DND-41 (cell line): ENCODE results near the gene SLC15A1.
"Not testable (repeated sequence)": the region's sequence is repeated elsewhere in the genome, so short reads cannot be mapped to it uniquely, and the experiment has no call there.

Experiments used
- ATAC-seq: fragments of 200-7000 bp; cut with Tn5 transposase; 3 replicates; pipeline ENCODE4 v1.9.1; 2021; ENCODE audit warnings: low read depth; ENCODE audit not compliant: insufficient read depth
- DNase-seq: peaks from one replicate; pipeline ENCODE4 v3.0.0-alpha.2; 2020
- H2AFZ ChIP-seq: 2 replicates; pipeline ENCODE4 v1.6.0; 2012; ENCODE audit warnings: low read depth, low read length
- H3K27ac ChIP-seq: 2 replicates; pipeline ENCODE4 v1.5.1; 2012; ENCODE audit warnings: low read length, inconsistent platforms
- H3K27me3 ChIP-seq: fragments of 200-600 bp; sonication (generic); 2 replicates; pipeline ENCODE4 v1.6.0; 2012; ENCODE audit warnings: low read length, mild to moderate bottlenecking, inconsistent platforms; ENCODE audit not compliant: insufficient read depth, poor library complexity
- H3K36me3 ChIP-seq: 2 replicates; pipeline ENCODE4 v1.5.1; 2012; ENCODE audit warnings: low read length, inconsistent platforms; ENCODE audit not compliant: insufficient read depth
- H3K4me1 ChIP-seq: 2 replicates; pipeline ENCODE4 v1.5.1; 2012; ENCODE audit warnings: mild to moderate bottlenecking, low read length; ENCODE audit not compliant: insufficient read depth
- H3K4me2 ChIP-seq: 2 replicates; pipeline ENCODE4 v1.6.0; 2012; ENCODE audit warnings: mild to moderate bottlenecking, moderate library complexity, low read length, inconsistent platforms; ENCODE audit not compliant: insufficient read depth
- H3K4me3 ChIP-seq, 2 experiments: fragments of 200-600 bp in 1 of 2; shearing (Covaris generic) in 1 of 2; 2 replicates each; pipeline ENCODE4 v1.5.1; 2012 to 2016; ENCODE audit warnings: inconsistent platforms in 2 of 2, low read length in 2 of 2, mild to moderate bottlenecking in 2 of 2, low read depth in 1 of 2, moderate library complexity in 1 of 2
- H3K79me2 ChIP-seq: 2 replicates; pipeline ENCODE4 v1.6.0; 2012; ENCODE audit warnings: low read length, inconsistent platforms; ENCODE audit not compliant: insufficient read depth
- H3K9ac ChIP-seq: 2 replicates; pipeline ENCODE4 v1.6.0; 2012; ENCODE audit warnings: low read depth, mild to moderate bottlenecking, inconsistent platforms, low read length, moderate library complexity
- H3K9me3 ChIP-seq: 2 replicates; pipeline ENCODE4 v1.5.1; 2012; ENCODE audit warnings: low read length, moderate library complexity, mild to moderate bottlenecking, inconsistent platforms; ENCODE audit not compliant: insufficient read depth, severe bottlenecking
- H4K20me1 ChIP-seq: 2 replicates; pipeline ENCODE4 v1.6.0; 2012; ENCODE audit warnings: low read length; ENCODE audit not compliant: insufficient read depth
- CTCF ChIP-seq: IDR thresholded peaks from 2 replicates; pipeline ENCODE4 v1.5.1; 2012; ENCODE audit warnings: borderline replicate concordance, low read length, moderate library complexity, mild to moderate bottlenecking; ENCODE audit not compliant: poor library complexity, severe bottlenecking; ENCODE audit errors: extremely low read depth
- EZH2 ChIP-seq: IDR thresholded peaks from 3 replicates; pipeline ENCODE4 v1.6.1; 2012; ENCODE audit warnings: borderline replicate concordance, low read depth, mild to moderate bottlenecking, moderate library complexity, low read length, inconsistent platforms; ENCODE audit not compliant: severe bottlenecking

The SLC15A1 gene

GRCh38 chr13:98648141-98648540, 104.3 kb downstream of the SLC15A1 start:
- H3K36me3 ChIP-seq, result no peaks in the 10 kb centered on the region
- H3K9me3 ChIP-seq, result no peaks in the 10 kb centered on the region
- no peak overlapping the region for H2AFZ ChIP-seq
- no peaks in the 10 kb centered on the region for H3K79me2 ChIP-seq
- H3K4me2 ChIP-seq, result no peak overlapping the region
- no peak overlapping the region for H3K4me3 ChIP-seq
- no peaks in the 10 kb centered on the region for H3K4me1 ChIP-seq
- no peak overlapping the region for H3K9ac ChIP-seq
- TF ChIP-seq CTCF, result no peak
- TF ChIP-seq EZH2, result no peak
- no peak overlapping the region for H3K27ac ChIP-seq
- ATAC-seq (no peak), DNase-seq (no peak)
- no peaks in the 10 kb centered on the region for H4K20me1 ChIP-seq
- H3K27me3 ChIP-seq, result peaks cover 19% of the 10 kb centered on the region

DNA sequence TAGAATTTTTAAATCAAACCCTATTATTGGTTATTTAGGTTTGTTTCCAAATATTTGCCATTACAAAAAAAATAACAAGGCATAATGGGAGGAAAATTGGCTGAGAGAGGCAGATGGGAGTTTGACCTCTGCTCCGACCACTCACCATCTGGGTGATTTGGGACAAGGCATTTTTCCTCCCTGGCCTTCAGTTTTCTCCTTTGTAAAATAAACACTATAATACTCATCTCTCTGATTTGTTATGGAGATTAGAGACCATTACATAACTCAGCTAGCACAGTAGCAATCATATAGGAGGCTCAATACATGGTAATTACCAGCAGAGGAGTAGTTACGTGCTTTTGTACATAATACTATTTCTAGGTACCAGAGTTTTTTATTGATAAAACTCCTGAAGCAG, 105.4 kb downstream of the SLC15A1 start:
- Histone ChIP-seq H3K36me3 (no peaks in the 10 kb centered on the region), H3K4me3 (no peak overlapping the region), H3K4me1 (no peaks in the 10 kb centered on the region), H3K4me2 (no peak overlapping the region), H3K9me3 (no peaks in the 10 kb centered on the region), H3K9ac (no peak overlapping the region), H3K27ac (no peak overlapping the region), H3K79me2 (no peaks in the 10 kb centered on the region), H2AFZ (no peak overlapping the region), H4K20me1 (no peaks in the 10 kb centered on the region), H3K27me3 (peaks cover 15% of the 10 kb centered on the region)
- no peak for TF ChIP-seq EZH2
- no peak for TF ChIP-seq CTCF
- DNase-seq (no peak), ATAC-seq (no peak)

DNA sequence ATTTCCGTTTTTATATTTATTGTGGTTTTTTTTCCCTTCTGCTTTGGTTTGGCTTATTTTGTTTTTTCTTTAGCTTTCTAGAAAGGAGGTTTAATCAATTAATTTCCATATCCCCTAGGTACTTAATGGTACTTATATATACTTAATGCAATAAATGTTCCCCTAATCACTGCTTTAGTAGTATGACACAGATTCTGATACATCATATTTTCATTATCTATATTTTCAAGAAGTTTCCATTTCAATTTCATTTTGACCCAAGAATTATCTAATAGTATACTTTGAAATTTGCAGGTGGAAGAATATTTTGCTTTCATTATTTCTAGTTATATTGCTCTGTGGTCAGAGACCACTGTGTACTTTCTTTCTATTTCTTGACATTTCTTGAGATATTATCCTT, 109.0 kb downstream of the SLC15A1 start:
- Histone ChIP-seq H3K9ac (no peak overlapping the region), H3K9me3 (no peaks in the 10 kb centered on the region), H3K27me3 (peaks cover 11% of the 10 kb centered on the region), H2AFZ (no peak overlapping the region), H3K4me2 (no peak overlapping the region), H3K36me3 (no peaks in the 10 kb centered on the region), H3K79me2 (no peaks in the 10 kb centered on the region), H3K4me1 (no peaks in the 10 kb centered on the region), H3K27ac (no peak overlapping the region), H4K20me1 (no peaks in the 10 kb centered on the region), H3K4me3 (no peak overlapping the region)
- no peak for TF ChIP-seq EZH2
- TF ChIP-seq CTCF, result no peak
- ATAC-seq, result no peak
- DNase-seq, result no peak

DNA sequence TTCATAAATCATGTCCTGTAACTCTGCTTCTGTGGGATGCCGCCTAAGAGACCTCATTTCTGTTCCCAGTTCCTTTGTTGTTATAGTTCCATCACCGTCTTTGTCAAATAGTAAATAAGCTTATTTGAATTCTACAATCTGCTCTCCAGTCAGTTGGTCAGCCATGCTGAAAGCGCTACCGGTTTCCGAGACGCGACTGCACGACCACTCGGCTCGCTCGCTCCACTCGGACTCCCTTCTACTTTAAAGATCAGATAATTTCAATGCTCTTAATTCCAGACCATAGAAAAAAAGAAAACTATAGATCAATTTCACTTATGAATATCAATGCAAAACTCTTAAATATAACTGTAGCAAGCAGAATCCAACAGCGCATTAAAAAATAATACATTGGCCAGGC, 111.4 kb downstream of the SLC15A1 start:
- Histone ChIP-seq H2AFZ (no peak overlapping the region), H3K27me3 (peaks cover 10% of the 10 kb centered on the region), H3K79me2 (no peaks in the 10 kb centered on the region), H3K36me3 (no peaks in the 10 kb centered on the region), H3K4me2 (no peak overlapping the region), H3K27ac (no peak overlapping the region), H3K9me3 (no peaks in the 10 kb centered on the region), H4K20me1 (no peaks in the 10 kb centered on the region), H3K4me1 (no peaks in the 10 kb centered on the region), H3K4me3 (no peak overlapping the region), H3K9ac (no peak overlapping the region)
- ATAC-seq (no peak), DNase-seq (no peak)
- TF ChIP-seq CTCF (no peak), EZH2 (no peak)

GRCh38 chr13:98639785-98640184, 112.7 kb downstream of the SLC15A1 start:
- H3K79me2 ChIP-seq, H3K4me1 ChIP-seq, H3K4me3 ChIP-seq, H3K27me3 ChIP-seq, H3K9me3 ChIP-seq, H3K4me2 ChIP-seq, H3K27ac ChIP-seq, ATAC-seq, H2AFZ ChIP-seq, H4K20me1 ChIP-seq, H3K9ac ChIP-seq, DNase-seq, H3K36me3 ChIP-seq: not testable (repeated sequence)
